Subcutaneous abdominal adipose tissue (tissue), 5 donors: ENCODE data around the gene TBC1D1.

Experiments used
- H3K27ac ChIP-seq: one replicate; pipeline ENCODE4 v1.7.0; 2013; ENCODE audit warnings: low read depth, mild to moderate bottlenecking, inconsistent platforms, low read length, moderate library complexity
- H3K27me3 ChIP-seq, 5 donors: one replicate each; pipeline ENCODE4 v1.7.0; 2013; ENCODE audit warnings: low read length in 5 of 5, inconsistent platforms in 1 of 5; ENCODE audit not compliant: control insufficient read depth in 5 of 5, insufficient read depth in 4 of 5
- H3K36me3 ChIP-seq, 5 donors: one replicate each; pipeline ENCODE4 v1.7.0; 2013; ENCODE audit warnings: low read length in 5 of 5; ENCODE audit not compliant: control insufficient read depth in 5 of 5, insufficient read depth in 5 of 5
- H3K4me1 ChIP-seq, 5 donors: one replicate each; pipeline ENCODE4 v1.7.0; 2013; ENCODE audit warnings: low read length in 5 of 5, mild to moderate bottlenecking in 3 of 5, moderate library complexity in 1 of 5; ENCODE audit not compliant: control insufficient read depth in 5 of 5, insufficient read depth in 5 of 5
- H3K4me3 ChIP-seq, 5 donors: one replicate each; pipeline ENCODE4 v1.7.0; 2013; ENCODE audit warnings: low read length in 5 of 5, low read depth in 1 of 5
- H3K9ac ChIP-seq, 5 donors: one replicate each; pipeline ENCODE4 v1.7.0; 2013; ENCODE audit warnings: low read length in 5 of 5, mild to moderate bottlenecking in 4 of 5, moderate library complexity in 3 of 5
- H3K9me3 ChIP-seq, 5 donors: one replicate each; pipeline ENCODE4 v1.7.0; 2013; ENCODE audit warnings: low read length in 5 of 5; ENCODE audit not compliant: control insufficient read depth in 5 of 5
- donor health status: healthy.
- donor health status: healthy.
- donor health status: healthy.
- donor health status: healthy.
- donor health status: healthy.

TBC1D1 gene

DNA sequence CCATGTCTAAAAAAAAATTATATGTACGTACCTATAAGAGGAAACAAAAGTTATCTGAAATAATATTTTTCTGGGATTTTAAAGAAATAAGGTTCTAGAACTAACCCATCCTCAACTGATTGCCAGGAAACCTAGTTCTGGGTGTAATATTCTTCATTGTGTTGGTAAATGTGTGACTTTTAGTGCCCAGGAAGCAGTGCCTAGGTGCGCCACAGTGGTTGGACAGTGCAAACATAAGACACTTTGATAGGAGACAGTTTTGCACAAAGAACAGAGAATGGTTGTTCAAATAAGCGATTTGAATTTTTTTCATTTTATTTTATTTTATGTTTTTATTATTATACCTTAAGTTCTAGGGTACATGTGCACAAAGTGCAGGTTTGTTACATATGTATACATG lies 47.3 kb downstream of the TBC1D1 start:
- Histone ChIP-seq H3K4me3 (no peak overlapping the region), H3K4me1 (peaks cover 0 to 8% (median 6%) of the 10 kb centered on the region in 5 donors), H3K27me3 (no peaks in the 10 kb centered on the region), H3K36me3 (no peaks in the 10 kb centered on the region), H3K9me3 (peaks cover 0 to 3% (median 0%) of the 10 kb centered on the region in 5 donors), H3K27ac (no peak overlapping the region), H3K9ac (no peak overlapping the region)

DNA sequence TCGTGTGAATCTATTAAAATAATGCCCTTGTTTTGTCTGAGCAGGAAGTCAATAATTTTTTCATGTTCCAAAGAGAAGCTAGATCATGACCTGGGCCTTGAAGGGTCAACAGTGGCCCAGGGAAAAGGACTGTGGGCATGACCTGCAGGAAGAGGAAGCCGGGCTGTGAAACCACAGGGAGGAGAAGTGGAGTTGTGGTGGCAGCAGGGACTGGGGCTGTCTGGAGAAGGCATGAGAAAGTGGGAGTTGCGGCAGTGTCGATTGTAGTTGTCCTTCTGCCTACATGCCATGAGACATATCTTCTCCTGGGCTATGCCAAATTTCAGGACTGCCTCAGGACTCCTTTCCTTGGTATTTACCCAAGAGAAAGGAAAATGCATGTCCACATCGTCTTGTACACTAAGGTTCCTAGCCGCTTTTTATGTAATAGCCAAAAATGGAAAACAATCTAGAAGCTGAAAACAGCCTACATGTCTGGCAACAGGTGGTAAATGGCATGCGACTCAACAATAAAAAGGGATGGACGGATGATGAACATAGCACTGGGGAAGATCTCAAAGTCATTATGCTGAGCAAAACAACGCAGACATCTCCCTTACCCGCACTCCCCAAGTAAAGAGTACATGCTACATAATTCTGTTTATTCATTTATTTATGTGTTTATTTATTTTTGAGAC lies 55.8 kb downstream of the TBC1D1 start:
- no peak overlapping the region for H3K4me3 ChIP-seq
- no peaks in the 10 kb centered on the region for H3K9me3 ChIP-seq
- H3K9ac ChIP-seq, result no peak overlapping the region
- no peak overlapping the region for H3K27ac ChIP-seq
- peaks cover 0 to 4% (median 2%) of the 10 kb centered on the region in 5 donors for H3K4me1 ChIP-seq
- H3K36me3 ChIP-seq, result no peaks in the 10 kb centered on the region
- no peaks in the 10 kb centered on the region for H3K27me3 ChIP-seq

DNA sequence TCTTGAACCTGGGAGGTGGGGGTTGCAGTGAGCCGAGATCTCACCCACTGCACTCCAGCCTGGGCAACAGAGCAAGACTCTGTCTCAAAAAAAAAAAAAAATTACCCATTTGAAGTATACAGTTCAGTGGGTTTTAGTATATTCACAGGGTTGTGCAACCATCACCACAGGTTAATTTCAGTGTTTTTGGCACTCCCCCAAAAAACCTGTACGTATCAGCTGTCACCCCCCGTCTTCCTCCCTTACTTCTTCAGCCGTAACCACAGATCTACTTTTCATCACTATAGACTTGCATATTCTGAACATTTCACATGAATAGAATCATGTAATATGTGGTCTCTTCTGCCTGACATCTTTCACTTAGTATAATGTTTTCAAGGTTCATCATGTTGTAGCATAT lies 57.7 kb downstream of the TBC1D1 start:
- H3K36me3 ChIP-seq, result no peaks in the 10 kb centered on the region
- H3K27me3 ChIP-seq, result no peaks in the 10 kb centered on the region

DNA sequence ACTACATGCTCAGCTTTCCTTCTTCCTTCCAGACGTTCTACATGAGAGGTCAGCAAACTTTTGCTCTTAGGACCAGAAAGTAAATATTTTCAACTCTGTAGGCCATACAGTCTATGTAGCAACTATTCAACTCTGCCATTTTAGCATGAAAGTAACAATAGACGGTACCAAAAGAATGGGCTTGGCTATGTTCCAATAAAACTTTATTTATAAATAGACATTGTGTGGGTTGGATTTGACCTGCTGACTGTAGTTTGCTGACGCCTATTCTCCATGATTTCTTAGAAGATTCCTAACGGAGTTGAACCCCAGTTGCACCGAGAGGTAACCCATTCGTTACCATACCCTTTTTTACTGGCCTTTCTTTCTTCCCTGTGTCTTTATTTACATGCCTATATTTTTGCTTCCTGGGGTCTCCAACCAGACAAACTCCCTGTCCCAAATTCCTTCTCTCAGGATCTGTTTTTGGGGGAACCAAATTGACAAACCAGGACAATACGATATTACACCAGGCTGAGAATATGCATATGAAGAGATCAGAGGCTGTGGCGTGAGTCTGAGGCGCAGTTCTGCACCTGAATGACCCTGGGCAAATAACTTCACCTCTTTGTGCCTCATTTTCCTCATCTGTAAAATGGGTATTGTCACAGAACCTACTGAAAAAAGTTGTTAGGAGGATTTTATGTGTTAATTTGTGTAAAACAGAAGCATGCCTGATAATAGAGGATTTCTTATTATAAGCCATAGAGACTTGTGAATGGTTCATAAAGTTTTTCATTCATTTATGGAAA lies 58.9 kb downstream of the TBC1D1 start:
- Histone ChIP-seq H3K27me3 (no peaks in the 10 kb centered on the region), H3K4me3 (no peak overlapping the region), H3K9ac (no peak overlapping the region), H3K9me3 (no peaks in the 10 kb centered on the region), H3K27ac (no peak overlapping the region), H3K4me1 (peaks cover 0 to 8% (median 2%) of the 10 kb centered on the region in 5 donors), H3K36me3 (no peaks in the 10 kb centered on the region)

More for the DNA sequence above, 57.7 kb downstream of the TBC1D1 start:
- Histone ChIP-seq H3K9me3 (no peaks in the 10 kb centered on the region), H3K27ac (no peak overlapping the region), H3K9ac (no peak overlapping the region), H3K4me3 (no peak overlapping the region), H3K4me1 (peaks cover 0 to 8% (median 2%) of the 10 kb centered on the region in 5 donors)

DNA sequence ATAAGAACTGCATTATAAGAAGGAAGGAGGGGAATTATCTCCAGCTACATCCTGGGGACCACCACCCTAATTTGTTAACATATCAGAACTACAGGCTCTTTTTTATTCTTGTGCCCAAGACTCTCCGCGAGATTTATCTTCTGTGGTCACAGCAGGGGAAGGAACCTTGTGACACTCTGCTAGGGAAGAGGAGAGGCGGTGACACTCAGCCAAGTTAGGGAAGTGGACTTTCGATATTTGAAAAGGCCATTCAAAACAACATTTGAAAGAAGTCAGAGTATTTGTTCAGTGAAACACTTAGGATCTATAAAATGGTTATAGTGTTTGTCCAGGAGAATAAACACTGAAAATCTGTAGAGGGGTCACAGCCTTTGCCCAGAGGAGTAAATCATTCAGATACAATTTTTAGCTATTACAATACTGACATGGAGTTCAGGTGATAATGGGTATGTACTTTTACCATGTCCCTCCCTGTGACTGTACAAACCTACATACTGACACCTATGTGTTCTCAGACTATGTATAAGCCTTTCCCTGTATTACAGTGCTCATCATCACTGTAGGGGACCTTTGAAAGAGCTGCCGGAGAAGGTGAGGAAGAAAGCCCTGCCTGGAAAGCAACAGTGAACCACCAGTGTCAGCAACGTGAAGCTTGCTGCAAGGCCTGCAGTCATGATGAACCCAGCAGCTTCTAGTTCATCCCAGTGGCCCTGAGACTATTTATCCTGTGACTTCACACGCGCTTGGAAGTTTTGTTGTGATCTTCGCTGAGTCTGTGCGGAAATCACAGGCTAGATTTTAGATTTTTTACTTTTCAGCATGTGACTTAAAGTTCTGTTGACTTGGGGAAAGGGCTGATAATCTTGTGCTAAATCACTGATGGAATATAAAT lies 60.8 kb downstream of the TBC1D1 start:
- H3K27me3 ChIP-seq, result no peaks in the 10 kb centered on the region
- H3K4me1 ChIP-seq, result peaks cover 0 to 6% (median 0%) of the 10 kb centered on the region in 5 donors
- H3K4me3 ChIP-seq, result no peak overlapping the region
- no peak overlapping the region for H3K27ac ChIP-seq
- no peaks in the 10 kb centered on the region for H3K9me3 ChIP-seq
- no peaks in the 10 kb centered on the region for H3K36me3 ChIP-seq
- no peak overlapping the region for H3K9ac ChIP-seq

DNA sequence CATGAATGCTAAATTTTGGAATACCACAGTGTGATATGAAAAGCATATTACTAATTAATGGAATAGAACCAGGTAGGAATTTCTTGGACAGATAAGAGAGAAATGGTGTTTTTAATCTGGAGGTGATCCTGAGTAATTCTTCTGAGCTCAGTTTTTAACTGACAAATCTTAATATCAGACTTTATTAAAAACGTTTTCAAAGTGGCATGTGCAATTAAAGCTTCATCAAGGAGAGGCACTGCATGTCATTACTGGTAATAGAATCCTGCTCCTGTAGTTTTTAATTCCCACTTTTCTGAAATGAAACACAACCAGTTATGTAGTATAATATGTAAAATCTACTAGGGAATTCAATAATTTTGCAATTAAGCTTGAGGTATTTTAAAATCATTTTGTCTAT lies 62.3 kb downstream of the TBC1D1 start:
- H3K4me1 ChIP-seq, result peaks cover 0 to 4% (median 0%) of the 10 kb centered on the region in 5 donors
- no peaks in the 10 kb centered on the region for H3K36me3 ChIP-seq
- no peak overlapping the region for H3K27ac ChIP-seq
- no peak overlapping the region for H3K9ac ChIP-seq
- H3K4me3 ChIP-seq, result no peak overlapping the region
- no peaks in the 10 kb centered on the region for H3K27me3 ChIP-seq
- H3K9me3 ChIP-seq, result no peaks in the 10 kb centered on the region

DNA sequence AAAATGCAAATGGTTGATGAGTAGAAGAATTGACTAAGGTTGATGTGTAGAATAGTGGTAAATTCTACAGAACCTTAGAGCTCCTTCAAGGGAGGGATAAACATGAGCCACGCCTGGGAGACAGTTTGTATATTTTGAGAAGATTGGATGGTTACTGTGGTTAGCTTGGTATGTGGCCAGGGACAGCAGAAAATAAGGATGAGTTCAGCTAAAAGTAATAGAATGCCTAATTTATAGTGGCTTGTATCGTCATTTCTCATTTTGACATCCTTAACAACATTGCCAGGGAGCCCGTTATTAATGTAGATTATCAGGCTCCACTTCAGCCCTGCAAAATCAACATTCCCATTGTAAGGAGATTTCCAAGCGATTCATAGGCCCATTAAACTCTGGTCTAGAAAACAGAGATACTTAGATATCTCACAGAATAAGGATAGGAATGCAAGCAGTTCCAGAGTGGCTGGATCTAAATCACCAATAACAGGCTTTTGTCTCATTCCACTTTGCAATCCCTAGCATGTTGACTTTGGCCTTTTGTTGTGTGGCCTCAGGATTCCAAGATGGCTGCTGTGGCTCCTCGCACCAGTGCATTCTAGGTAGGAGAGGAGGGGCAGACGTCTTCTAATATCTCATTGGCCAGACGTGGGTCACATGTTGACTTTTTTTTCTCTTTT lies 62.9 kb downstream of the TBC1D1 start:
- no peak overlapping the region for H3K27ac ChIP-seq
- H3K9me3 ChIP-seq, result no peaks in the 10 kb centered on the region
- H3K4me1 ChIP-seq, result peaks cover 0 to 4% (median 0%) of the 10 kb centered on the region in 5 donors
- H3K4me3 ChIP-seq, result no peak overlapping the region
- no peaks in the 10 kb centered on the region for H3K36me3 ChIP-seq
- H3K27me3 ChIP-seq, result no peaks in the 10 kb centered on the region
- H3K9ac ChIP-seq, result no peak overlapping the region

DNA sequence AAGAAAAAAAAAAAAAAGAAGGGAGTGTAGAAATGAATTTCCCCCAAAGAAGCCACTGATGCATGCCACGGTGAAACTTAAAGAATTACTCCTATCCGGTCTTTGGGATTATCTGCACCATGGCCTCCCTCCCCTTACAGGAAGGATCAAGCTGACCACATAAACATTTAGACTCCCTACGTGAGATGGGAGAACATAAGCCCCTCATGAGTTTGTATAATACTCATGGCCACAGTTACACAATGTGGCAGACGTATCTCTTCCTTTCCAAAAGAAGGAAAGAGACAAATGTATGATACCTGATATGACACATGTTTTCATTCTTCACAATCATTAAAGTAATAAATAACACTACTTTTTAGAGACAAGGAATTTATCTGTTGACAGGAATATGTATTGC lies 66.1 kb downstream of the TBC1D1 start:
- no peaks in the 10 kb centered on the region for H3K9me3 ChIP-seq
- H3K27me3 ChIP-seq, result no peaks in the 10 kb centered on the region
- H3K27ac ChIP-seq, result no peak overlapping the region

DNA sequence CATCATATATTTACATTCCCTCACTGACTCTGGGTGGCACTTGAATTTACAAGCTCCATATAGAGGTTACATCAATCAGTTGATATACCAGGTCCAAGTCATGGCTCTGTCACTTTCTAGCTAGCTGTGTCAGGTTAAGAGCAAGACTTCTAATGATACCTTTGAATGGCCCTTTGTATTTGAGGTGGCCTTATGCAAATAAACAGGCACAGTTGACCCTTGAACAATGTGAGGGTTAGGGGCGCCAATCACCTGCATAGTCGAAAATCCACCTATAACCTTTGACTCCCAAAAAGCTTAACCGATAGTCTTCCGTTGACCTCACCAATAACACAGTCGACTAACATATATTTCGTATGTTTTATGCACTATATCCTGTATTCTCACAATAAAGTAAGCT lies 68.0 kb downstream of the TBC1D1 start:
- H3K27ac ChIP-seq, result no peak overlapping the region
- H3K4me1 ChIP-seq, result no peaks in the 10 kb centered on the region
- no peaks in the 10 kb centered on the region for H3K36me3 ChIP-seq
- no peaks in the 10 kb centered on the region for H3K9me3 ChIP-seq
- H3K9ac ChIP-seq, result no peak overlapping the region
- H3K27me3 ChIP-seq, result no peaks in the 10 kb centered on the region
- no peak overlapping the region for H3K4me3 ChIP-seq

More for the DNA sequence above, 66.1 kb downstream of the TBC1D1 start:
- Histone ChIP-seq H3K9ac (no peak overlapping the region), H3K4me1 (peaks cover 0 to under 1% (median 0%) of the 10 kb centered on the region in 5 donors), H3K36me3 (no peaks in the 10 kb centered on the region), H3K4me3 (no peak overlapping the region)
